HepG2 (cell line): ENCODE results near the gene EFNA3. TPM values are rescaled to one million over a fixed set of nuclear protein-coding genes. Genes with fewer than 3 reads are reported as not detected.

Experiments
- AHR ChIP-seq: IDR thresholded peaks from 2 replicates; pipeline ENCODE4 v1.6.1; 2018; ENCODE audit warnings: missing genetic modification reagents, missing compliant biosample characterization
- ARNTL ChIP-seq: sonication (generic); formaldehyde crosslinking; IDR thresholded peaks from 2 replicates; pipeline ENCODE4 v1.4.0; 2020; ENCODE audit warnings: mild to moderate bottlenecking, missing genetic modification reagents
- ATRX ChIP-seq: sonication (generic); formaldehyde crosslinking; IDR thresholded peaks from 2 replicates; pipeline ENCODE4 v1.4.0; 2020; ENCODE audit warnings: missing genetic modification reagents, borderline replicate concordance
- CEBPG ChIP-seq: IDR thresholded peaks from 2 replicates; pipeline ENCODE4 v1.6.1; 2016
- FOSL2 ChIP-seq: sonication (generic); formaldehyde crosslinking; IDR thresholded peaks from 2 replicates; pipeline ENCODE4 v1.4.0; 2020; ENCODE audit warnings: missing genetic modification reagents
- GATAD1 ChIP-seq: IDR thresholded peaks from 2 replicates; pipeline ENCODE4 v1.6.1; 2016; ENCODE audit warnings: missing genetic modification reagents, missing compliant biosample characterization
- HNRNPLL ChIP-seq: fragments of 200-400 bp; formaldehyde crosslinking; IDR thresholded peaks from 2 replicates; pipeline ENCODE4 v1.6.1; 2017; ENCODE audit warnings: mild to moderate bottlenecking, low read depth, low read length; ENCODE audit not compliant: poor library complexity, severe bottlenecking
- KDM2A ChIP-seq: sonication (generic); formaldehyde crosslinking; IDR thresholded peaks from 2 replicates; pipeline ENCODE4 v1.4.0; 2020; ENCODE audit warnings: low read depth, missing genetic modification reagents, borderline replicate concordance
- MIXL1 ChIP-seq: IDR thresholded peaks from 2 replicates; pipeline ENCODE4 v1.6.1; 2016
- MXD4 ChIP-seq: IDR thresholded peaks from 2 replicates; pipeline ENCODE4 v1.6.1; 2016; ENCODE audit warnings: mild to moderate bottlenecking, missing biosample characterization, missing genetic modification reagents
- MYC ChIP-seq: sonication (generic); formaldehyde crosslinking; IDR thresholded peaks from 2 replicates; pipeline ENCODE4 v1.9.0; 2021; ENCODE audit warnings: missing genetic modification reagents, borderline replicate concordance
- NR2F2 ChIP-seq: IDR thresholded peaks from 2 replicates; pipeline ENCODE4 v1.6.1; 2012; ENCODE audit warnings: low read depth, inconsistent platforms, borderline replicate concordance
- PPARG ChIP-seq: conservative IDR thresholded peaks from 2 replicates; pipeline ENCODE4 v1.6.1; 2016; ENCODE audit warnings: missing biosample characterization, missing genetic modification reagents
- RBFOX2 ChIP-seq: fragments of 200-400 bp; formaldehyde crosslinking; IDR thresholded peaks from 2 replicates; pipeline ENCODE4 v1.6.1; 2017; ENCODE audit warnings: low read depth, mild to moderate bottlenecking, low read length
- TEAD3 ChIP-seq: optimal IDR thresholded peaks from 2 replicates; pipeline ENCODE3; 2016; ENCODE audit warnings: borderline replicate concordance
- TOPORS ChIP-seq: sonication (generic); formaldehyde crosslinking; IDR thresholded peaks from 2 replicates; pipeline ENCODE4 v1.8.0; 2023; ENCODE audit warnings: mild to moderate bottlenecking, missing genetic modification reagents
- ZBTB38 ChIP-seq: sonication (generic); formaldehyde crosslinking; IDR thresholded peaks from 2 replicates; pipeline ENCODE4 v1.5.1; 2020; ENCODE audit warnings: mild to moderate bottlenecking, missing genetic modification reagents
- ZFX ChIP-seq: sonication (generic); formaldehyde crosslinking; IDR thresholded peaks from 2 replicates; pipeline ENCODE4 v1.4.0; 2020; ENCODE audit warnings: mild to moderate bottlenecking, low read depth, missing genetic modification reagents, moderate library complexity
- ZNF24 ChIP-seq: fragments of 450-650 bp; IDR thresholded peaks from 2 replicates; pipeline ENCODE4 v1.6.1; 2017; ENCODE audit warnings: antibody characterized with exemption, mild to moderate bottlenecking
- ZNF326 ChIP-seq: sonication (generic); formaldehyde crosslinking; IDR thresholded peaks from 2 replicates; pipeline ENCODE4 v1.4.0; 2020; ENCODE audit warnings: missing genetic modification reagents, borderline replicate concordance
- ZNF484 ChIP-seq: sonication (generic); formaldehyde crosslinking; IDR thresholded peaks from 2 replicates; pipeline ENCODE4 v1.5.1; 2020; ENCODE audit warnings: mild to moderate bottlenecking, low read depth, missing genetic modification reagents, borderline replicate concordance
- ZNF558 ChIP-seq: sonication (generic); formaldehyde crosslinking; IDR thresholded peaks from 2 replicates; pipeline ENCODE4 v1.9.0; 2022; ENCODE audit warnings: mild to moderate bottlenecking, missing genetic modification reagents, borderline replicate concordance
- ZNF614 ChIP-seq: IDR thresholded peaks from 2 replicates; pipeline ENCODE4 v1.6.1; 2018; ENCODE audit warnings: missing biosample characterization, missing genetic modification reagents, inconsistent platforms, borderline replicate concordance
- ZNF644 ChIP-seq: IDR thresholded peaks from 2 replicates; pipeline ENCODE4 v1.6.1; 2016; ENCODE audit warnings: low read depth
- ZNF713 ChIP-seq: sonication (generic); formaldehyde crosslinking; IDR thresholded peaks from 2 replicates; pipeline ENCODE4 v1.4.0; 2020; ENCODE audit warnings: mild to moderate bottlenecking, missing genetic modification reagents
- ZNF747 ChIP-seq: sonication (generic); formaldehyde crosslinking; IDR thresholded peaks from 2 replicates; pipeline ENCODE4 v1.8.1; 2023; ENCODE audit warnings: missing genetic modification reagents, mild to moderate bottlenecking, borderline replicate concordance
- ZNF788 ChIP-seq: sonication (generic); formaldehyde crosslinking; IDR thresholded peaks from 2 replicates; pipeline ENCODE4 v1.5.0; 2020; ENCODE audit warnings: mild to moderate bottlenecking, missing genetic modification reagents, borderline replicate concordance
- ZSCAN12 ChIP-seq: sonication (generic); formaldehyde crosslinking; IDR thresholded peaks from 2 replicates; pipeline ENCODE4 v1.9.0; 2021; ENCODE audit warnings: mild to moderate bottlenecking, missing genetic modification reagents
- polyA plus RNA-seq, 8 experiments: library from polyadenylated mRNA; depleted of rRNA in 3 of 8; stranded (reverse) in 7 of 8; unstranded in 1 of 8; fragments of >200 nt; fragmentation: Illumina TruSeq in 4 of 8; extraction: Trizol in 4 of 8; gene quantifications; 2 replicates each; pipeline versions ENCODE4 v1.2.1 to v1.2.3, GENCODE V29; 2011 to 2016; ENCODE audit warnings: low read depth in 4 of 8, missing spikeins in 1 of 8, mixed read lengths in 1 of 8; ENCODE audit not compliant: insufficient read depth in 1 of 8
- total RNA-seq, 5 experiments: library from RNA; depleted of rRNA; stranded (reverse); fragments of >200 nt; fragmentation: Illumina TruSeq; extraction: Trizol; gene quantifications; 2 replicates each; pipeline ENCODE4 v1.2.3, GENCODE V29; 2016; ENCODE audit warnings: low read depth in 1 of 5
- TF ChIP-seq, protein P1 (sequence below): sonication (generic); formaldehyde crosslinking; IDR thresholded peaks from 2 replicates; pipeline ENCODE4 v1.8.0; 2022; ENCODE audit warnings: low read depth, missing genetic modification reagents
- TF ChIP-seq, protein P2 (sequence below): IDR thresholded peaks from 2 replicates; pipeline ENCODE4 v1.6.1; 2016; ENCODE audit warnings: missing genetic modification reagents, missing compliant biosample characterization

Gene EFNA3
- total and polyA plus RNA-seq, 2 of the 13 experiments (the other 11 are each of a cell fraction or from before 2014, with no cell fraction given) = 1.0 to 5.7 TPM

DNA sequence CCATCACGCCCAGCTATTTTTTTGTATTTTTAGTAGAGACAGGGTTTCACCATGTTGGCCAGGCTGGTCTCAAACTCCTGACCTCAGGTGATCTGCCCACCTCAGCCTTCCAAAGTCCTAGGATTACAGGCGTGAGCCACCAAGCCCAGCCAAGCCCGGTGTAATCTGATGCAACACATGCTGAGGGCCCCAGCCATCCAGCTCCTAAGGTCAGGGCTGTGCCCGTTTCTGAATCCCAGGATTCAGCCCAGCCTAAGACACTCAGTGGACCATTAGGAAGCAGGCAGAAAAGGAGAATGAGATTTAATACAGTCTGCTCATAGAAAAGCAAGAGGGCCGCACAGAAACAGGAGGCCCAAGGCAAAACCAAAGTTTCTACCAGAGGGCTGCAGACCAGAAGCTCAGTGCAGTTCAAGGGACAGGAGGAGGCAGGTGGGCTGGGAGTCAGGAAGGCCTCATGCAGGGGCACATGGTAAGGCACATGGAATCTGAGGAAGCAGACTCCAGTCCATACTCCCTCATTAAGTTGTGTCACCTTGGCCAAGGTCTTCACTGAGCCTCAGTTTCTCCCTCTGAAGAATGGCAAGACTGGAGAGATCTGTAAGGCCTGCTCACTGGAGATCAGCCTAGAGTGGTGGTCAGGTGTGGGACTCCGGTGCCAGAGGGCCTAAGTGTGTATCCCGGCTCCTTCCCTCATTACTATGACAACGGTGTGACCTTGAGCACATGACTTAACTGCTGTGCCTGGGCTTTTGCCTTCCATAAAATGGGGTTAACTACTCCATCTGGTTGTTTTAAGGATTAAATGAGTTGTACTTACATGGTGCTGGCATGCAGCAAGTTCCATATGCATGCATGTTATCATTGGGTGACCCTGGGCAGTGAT lies 29.9 kb upstream of the EFNA3 start (continued):
- TF ChIP-seq, protein P1, sequence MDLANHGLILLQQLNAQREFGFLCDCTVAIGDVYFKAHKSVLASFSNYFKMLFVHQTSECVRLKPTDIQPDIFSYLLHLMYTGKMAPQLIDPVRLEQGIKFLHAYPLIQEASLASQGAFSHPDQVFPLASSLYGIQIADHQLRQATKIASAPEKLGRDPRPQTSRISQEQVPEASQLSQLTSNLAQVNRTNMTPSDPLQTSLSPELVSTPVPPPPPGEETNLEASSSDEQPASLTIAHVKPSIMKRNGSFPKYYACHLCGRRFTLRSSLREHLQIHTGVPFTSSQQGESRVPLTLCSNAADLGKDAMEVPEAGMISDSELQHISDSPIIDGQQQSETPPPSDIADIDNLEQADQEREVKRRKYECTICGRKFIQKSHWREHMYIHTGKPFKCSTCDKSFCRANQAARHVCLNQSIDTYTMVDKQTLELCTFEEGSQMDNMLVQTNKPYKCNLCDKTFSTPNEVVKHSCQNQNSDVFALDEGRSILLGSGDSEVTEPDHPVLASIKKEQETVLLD = no peak
- TF ChIP-seq AHR (CRISPR knock-in tag) (no peak), FOSL2 (no peak), ZNF788 (CRISPR knock-in tag) (no peak), TOPORS (CRISPR knock-in tag) (no peak), TEAD3 (CRISPR knock-in tag) (peak; percentile 20), ZNF644 (CRISPR knock-in tag) (peak; percentile 58; the same call in 1 of the 2 replicates), ZNF558 (CRISPR knock-in tag) (no peak), RBFOX2 (no peak), ZBTB38 (CRISPR knock-in tag) (no peak), ZNF484 (CRISPR knock-in tag) (no peak), CEBPG (peak; percentile 93), KDM2A (no peak), MIXL1 (no peak), NR2F2 (no peak), MXD4 (CRISPR knock-in tag) (no peak), PPARG (CRISPR knock-in tag) (no peak), ZNF614 (no peak), ZNF326 (CRISPR knock-in tag) (no peak), ATRX (no peak), MYC (CRISPR knock-in tag) (0 out of 2 replicates have a peak, but pooled peaks have one; percentile 31), ZFX (CRISPR knock-in tag) (peak; percentile 48; the same call in 1 of the 2 replicates), ARNTL (CRISPR knock-in tag) (no peak), ZNF24 (no peak), GATAD1 (CRISPR knock-in tag) (no peak), ZSCAN12 (no peak), ZNF713 (CRISPR knock-in tag) (no peak), HNRNPLL (no peak), ZNF747 (CRISPR knock-in tag) (no peak)
- TF ChIP-seq, protein P2, sequence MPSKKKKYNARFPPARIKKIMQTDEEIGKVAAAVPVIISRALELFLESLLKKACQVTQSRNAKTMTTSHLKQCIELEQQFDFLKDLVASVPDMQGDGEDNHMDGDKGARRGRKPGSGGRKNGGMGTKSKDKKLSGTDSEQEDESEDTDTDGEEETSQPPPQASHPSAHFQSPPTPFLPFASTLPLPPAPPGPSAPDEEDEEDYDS (CRISPR knock-in tag) = no peak
